Measurements from ENCODE around the gene ABCC10.

Gene ABCC10

DNA sequence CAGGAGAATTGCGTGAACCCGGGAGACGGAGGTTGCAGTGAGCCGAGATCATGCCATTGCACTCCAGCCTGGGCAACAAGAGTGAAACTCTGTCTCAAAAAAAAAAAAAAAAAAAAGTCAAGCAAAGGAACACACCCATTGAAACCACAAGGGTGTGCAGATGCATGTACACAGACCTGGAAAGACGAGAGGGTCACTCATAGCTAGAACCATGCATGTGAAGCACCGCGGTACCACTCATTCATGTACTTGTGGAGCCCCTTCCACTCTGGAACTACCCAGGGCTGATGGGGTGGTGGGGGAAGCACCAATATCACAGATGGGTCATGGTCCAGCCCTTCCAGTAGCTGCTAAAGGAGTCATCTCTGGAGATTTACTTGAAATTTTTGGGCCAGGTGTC, 42.6 kb downstream of the ABCC10 start:
- DNase-seq = no peak

DNA sequence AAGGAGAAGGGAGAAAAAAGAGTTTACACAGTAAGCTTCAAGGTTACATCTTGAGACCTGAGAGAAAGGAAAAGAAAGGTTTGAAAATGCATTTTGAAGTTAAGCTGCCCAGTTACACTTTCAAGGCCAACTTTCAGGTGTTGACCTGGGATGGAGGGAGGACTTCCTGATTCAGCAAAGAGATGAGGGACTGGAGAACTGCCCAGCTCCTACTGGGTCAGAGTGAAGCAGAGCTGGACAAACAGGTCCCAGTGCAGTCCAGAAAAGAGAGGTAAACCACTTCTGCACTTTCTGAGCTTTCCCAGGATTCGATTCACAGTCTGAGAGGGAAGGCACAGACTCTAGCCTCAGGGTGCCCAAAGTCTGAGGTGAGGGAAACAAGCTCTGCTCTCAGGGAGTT, 44.1 kb downstream of the ABCC10 start:
- no peak for DNase-seq

DNA sequence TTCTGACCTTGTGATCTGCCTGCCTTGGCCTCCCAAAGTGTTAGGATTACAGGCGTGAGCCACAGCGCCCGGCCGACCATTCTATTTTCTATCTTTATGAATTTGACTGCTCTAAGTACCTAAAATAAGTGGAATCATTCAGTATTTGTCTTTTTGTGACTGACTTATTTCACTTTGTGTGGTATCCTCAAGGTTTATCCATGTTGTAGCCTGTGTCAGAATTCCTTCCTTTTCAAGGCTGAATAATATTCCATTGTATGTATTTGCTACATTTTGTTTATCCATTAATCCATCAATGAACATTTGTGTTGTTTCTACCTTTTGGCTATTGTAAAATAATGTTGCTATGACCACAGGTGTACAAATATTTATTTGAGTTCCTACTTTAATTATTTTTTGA, 45.2 kb downstream of the ABCC10 start:
- DNase-seq = no peak

DNA sequence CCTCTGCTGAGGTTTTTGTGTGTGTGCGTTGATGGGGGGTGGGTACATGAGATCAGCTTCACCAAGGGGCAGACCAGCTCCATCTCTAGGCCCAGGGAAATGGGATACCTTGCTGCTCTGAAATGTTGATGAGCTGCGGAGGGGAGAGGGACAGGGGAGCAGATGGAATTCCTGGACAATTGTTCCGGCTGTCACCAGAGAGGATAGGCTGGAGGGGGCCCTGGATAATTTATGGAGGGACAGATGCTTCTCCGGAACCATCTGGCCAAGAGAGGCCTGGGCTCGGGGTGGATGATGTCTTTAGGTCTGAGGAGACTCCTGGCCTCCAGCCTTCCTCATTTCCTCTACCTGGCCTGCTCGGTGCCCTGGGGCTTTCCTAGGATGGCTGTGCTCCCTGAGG, 48.2 kb downstream of the ABCC10 start:
- DNase-seq = no peak

DNA sequence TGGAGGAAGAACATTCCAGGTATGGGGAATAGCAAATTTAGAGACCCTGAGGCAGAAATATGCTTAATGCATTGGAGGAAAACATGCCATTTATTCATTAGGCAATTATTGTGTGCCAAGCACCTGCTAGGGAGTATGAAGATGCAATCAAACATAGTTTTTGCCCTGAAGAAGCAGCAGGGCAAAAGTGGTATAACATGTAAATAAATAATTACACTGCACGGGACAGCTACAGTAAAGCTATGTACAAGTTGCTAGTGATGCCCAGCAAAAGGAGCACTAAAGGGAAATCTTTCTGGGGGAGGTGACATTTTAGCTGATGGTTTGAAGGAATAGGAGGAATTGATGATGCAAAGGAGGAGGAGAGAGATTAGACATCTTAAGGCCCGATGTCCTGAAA, 49.4 kb downstream of the ABCC10 start:
- DNase-seq = no peak

DNA sequence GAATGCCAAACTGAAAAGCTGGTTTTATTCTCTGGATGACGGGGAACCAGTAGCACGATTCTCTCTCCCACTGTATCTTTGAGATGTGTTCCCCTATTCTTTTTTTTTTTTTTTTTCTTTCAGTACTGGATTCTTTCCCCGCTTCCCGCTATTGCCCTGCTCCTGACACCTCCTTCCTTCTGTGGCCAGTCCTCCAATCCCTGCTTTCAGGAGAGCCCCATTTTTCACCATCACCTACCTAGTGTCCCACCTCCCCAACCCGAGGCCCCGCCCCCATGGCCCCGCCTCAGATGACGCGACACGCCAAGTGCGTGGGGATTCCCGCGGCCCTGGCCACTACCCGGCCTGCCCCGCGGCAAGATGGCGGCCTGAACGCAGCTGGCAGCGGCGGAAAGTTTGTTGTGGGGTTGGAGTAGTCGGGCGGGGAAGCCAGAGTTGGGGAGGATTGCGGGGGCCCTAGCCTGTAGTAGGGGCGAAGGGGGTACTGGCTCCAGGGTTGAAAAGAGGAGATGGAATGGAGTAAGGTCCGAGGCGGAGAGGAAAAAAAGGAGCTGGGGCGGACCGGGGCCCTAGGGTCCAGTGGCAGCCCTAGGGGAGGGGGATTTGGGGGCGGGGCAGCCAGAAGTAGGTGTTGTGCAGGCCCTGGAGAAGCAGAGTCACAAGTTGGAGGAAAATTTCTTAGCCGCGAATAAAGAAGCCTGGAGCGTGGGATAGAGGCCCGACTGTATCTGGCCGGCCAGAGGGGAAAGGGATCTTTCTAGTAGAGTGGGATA, 50.1 kb downstream of the ABCC10 start, which contains the start of gene TJAP1:
TJAP1 (plus strand) TSS at position 336 of the 773 bp plus-strand sequence. CDS start 21,432 bp downstream, outside the sequence.
- peak; percentile 87 for DNase-seq

DNA sequence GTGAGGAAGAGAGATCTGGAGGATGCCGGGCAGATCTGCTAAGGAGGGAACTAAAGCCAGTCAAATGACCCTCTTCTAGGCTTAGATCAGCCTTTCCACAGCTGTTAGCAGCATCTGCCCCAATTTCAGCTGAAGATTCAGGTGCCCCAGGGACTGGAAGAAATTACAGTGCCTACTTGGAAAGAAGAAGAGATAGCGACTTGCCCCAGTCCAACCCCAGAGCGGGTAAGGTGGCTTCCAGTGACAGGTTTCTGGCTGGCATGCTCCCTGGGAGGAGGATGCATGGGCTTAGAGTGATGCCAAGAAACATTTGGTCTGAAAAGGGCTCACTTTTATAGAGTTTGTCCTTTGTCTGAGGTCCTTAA, 50.6 kb downstream of the ABCC10 start:
- DNase-seq = no peak

DNA sequence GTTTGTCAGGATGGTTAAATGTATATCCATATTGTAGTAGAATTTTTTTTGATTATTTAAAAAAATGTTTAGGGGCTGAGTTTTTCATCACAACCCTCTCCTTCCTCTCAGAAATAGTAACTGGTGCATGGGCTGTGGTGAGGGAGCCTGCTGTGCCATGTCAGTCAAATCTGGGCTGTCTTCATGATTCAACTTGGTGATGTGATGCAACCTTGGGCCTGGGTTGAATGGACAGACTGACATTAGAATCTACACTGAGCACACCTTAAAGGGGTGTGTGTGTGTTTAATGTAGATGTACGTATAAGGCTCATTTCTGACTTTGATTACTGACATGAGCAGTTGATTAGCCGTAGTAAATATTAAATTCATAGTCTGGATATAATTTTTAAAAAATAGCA, 53.7 kb downstream of the ABCC10 start:
- peak; percentile 30 for DNase-seq

DNA sequence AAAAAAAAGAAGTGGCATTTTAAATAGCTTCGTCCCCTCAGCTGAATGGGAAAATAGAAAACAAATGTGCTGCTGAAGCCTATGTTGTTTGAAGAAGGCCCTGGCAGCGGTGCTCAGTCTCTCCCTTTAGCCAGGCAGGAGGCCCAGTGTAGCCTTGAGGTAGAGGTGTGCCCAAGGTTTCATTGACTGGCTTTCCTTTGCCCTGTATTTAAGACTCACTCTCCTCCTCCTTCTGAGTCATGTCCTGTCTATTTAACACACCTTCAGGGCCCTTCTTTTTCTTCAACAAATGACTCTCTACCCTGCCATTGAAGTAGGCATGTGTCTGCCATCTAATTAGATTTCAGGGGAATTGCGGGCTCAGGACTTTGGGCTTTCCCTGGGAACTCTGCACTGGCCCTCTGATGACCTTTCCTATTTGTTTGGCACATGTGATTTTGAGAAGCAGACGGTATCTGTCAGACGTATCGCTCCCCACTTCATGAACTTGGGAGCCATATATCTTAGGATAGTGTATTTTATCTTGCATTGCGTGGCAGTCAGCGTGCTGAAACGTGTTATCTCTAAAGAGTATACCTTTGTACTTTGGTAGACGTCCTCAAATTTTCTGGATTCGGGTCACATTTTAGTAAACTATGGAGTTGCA, 54.4 kb downstream of the ABCC10 start:
- DNase-seq = no peak

DNA sequence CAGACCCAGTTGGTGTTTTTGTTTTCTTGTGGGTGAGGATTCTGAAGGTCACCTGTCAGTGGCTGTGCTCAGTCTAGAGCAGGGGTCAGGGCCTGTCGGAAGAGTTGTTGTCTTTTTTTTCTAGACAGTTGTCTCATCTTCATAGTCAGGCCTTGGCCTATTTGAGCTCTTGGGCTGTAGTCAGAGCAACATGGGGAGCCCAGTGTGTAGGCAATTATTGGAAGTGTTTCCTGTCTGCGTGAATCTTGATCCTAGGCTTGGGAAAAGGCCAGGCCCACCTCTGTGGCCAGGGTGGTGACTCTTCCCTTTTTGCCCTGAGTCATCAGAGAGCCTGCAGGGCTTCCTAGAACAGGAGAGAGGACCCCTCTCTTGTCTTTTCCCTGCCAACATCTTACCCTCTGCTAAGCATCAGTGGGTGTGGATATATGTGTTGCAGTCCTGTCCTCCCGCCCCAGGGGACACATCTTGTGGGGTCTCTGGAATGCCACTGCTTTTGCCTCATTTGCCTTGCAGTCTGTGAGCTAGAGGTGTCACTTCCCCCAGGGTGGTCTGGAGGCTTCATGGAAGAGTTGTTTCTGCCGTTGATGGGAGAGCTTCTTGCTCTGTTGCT, 61.4 kb downstream of the ABCC10 start:
- DNase-seq = peak; percentile 44

DNA sequence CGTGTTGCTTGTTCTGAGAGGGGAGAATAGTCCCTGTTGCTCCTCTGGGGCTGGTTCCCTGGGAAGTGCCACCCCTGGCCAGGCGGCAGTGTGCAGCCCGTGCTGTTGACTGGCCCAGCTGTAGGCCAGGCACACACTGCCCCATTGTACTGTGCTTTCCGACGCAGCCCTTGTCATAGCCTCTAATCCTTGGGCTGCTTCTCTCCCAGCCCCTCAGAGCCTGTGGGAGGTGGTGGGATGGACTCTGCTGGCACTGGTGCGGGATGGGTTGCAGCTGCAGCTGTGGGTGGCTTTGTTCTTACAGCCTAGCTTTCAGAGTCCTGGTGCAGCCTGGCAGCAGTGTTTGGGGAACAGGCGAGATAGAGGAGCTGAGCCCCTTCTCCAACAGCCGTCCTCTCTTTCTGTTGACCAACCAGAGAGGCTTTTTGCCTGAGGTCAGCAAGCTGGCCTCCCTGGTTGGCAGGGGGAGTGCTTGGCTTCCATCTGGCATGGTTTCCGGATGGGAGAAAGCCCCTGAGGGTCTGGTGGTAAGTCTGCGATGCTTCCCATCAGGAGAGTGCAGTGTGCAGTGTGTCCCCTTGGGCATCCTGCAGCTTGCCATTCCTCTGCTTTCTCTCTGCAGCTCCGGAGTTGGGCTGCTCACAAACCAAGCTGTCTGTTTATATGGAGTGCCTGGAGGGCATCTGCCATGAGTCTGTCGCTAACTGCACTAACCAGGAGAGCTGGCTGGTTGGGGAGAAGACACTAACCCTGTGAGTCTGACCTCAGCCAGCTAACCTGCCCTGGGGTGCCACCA, 62.1 kb downstream of the ABCC10 start:
- no peak for DNase-seq

DNA sequence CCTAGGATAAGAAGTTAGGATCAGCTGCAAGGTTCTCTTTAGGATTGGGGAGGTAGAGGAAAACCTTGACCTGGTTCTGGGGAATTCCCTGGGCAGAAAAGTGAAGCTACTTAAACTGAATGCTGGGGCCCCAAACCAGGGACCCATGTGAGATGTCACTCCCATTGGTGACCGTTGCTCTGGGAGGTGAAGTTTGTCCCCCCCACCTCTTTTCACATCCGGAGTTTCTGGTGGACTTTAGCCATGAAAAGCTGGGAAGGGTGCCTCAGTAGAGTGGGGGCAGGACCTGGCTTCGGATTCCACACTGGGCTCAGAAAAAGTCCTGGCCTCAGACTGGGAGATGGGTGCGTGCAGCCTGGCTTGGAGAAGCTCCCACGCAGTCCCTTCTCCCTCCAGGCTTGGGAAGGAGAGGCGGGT, 63.2 kb downstream of the ABCC10 start:
- no peak for DNase-seq

DNA sequence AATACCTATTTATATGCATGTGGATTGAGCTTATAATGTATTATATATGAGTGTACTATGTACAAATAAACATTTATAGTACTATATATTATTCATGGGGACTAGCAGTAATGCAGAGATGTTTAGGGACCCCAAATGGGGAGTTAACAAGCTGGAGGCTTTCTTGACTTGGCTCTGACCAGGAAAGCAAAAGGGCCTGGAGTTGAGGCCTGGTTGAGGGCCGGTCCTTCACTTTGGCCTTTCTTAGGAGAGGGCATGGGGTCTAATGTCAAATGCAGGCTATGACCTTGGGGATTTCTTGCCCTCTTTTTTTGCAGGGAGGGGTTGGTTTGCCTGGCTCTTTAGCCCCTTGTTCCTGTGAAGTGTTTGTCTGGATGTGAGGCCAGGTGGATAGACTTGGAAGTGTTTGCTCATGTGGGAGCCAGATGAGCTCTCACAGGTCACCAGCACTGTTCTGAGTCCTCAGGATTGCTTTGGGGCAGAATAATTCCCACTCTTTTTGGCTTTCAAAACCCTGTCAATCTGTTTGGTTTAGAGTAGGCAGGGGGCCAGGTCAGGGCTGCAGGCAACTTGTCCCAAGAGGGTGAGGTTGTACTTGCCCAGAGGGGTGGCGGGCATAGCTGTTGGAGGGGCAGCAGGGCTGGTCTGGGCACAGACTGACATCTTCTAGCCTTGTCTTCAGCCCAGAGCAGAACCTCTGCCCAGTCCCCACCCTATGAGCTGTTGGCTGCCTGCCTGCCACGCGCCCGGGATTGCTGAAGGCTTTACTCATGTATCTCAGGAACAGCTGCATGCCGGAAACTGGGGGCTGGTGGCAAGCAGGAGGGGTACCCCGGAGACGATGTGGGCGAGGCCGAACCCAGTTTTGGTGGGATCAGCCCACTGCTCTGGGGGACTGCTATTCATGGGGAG, 64.7 kb downstream of the ABCC10 start:
- peak; percentile 74 for DNase-seq

DNA sequence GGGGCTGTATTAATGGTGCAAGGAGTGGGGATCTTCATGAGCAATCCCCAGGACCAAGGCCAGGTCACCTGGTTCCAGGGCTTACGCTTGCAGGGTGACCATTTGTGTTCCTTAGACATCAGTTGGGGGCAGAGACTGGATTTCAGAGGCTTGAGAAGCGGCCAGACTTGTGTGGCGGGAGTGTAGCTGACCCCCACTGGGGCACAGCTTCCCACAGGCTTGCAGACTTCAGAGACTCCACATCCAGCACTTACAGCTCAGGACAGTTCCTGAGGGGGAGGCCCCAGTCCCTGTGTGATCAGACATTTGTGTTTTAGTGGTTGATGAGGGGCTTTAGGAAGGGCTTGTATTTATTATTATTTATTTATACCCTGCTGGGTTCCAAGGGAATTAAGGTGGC, 65.3 kb downstream of the ABCC10 start:
- peak; percentile 34 for DNase-seq

DNA sequence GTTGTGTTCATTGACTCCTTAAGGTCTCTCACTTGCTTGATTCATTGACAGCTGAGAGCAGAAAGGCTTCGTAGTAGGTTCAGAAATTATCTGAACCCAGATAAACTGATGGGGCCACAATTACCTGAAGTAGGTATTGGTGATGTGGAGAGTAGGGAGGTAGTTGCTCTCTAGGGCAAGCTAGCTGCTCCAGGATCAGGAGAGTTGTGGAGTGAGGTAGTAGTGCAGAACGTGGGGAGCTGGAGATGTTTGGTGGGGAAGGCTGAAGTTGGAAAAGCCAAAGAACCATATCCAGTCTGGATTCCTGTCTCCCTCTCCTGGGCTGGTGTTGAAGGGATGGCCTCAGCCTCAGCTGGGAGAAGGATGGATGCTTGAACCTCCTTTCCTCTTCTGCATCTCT, 65.9 kb downstream of the ABCC10 start:
- DNase-seq = no peak

DNA sequence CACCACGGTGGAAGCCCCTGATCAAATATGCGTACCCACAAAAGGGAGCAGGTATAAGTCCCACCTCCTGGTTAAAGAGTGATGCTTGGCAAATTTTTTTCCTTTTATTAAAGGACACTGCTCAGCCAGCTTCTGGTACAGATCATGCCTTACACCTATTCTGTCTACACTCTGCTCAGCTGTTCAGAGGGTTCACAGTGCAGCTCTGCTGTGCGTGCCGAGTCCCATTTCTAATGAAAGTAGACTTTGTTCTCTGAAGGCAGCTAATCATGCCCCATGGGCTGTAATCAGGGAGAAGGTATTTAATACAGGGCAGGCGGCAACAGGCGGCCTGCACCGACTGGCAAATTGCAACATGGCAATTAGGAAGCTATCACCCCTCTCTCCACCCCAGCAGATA, 66.5 kb downstream of the ABCC10 start:
- DNase-seq = no peak

DNA sequence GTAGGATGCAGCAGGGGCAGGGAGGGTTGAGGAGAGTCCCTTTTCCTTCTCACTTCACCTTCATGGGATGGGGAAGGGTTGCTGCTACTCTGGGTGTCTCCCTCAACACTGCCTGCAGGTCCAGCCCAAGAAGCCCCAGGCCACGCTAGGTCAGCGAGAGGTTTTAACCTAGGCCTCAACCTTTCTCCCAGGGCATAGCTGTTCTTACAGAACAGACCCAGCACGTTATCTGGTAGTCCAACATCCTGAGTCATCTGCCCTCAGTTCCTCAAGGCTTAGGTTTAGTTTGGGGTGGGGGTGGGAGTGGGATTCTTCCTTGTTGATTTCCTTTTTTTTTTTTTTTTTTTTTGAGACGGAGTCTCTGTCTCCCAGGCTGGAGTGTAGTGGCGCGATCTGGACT, 67.0 kb downstream of the ABCC10 start:
- DNase-seq = no peak

DNA sequence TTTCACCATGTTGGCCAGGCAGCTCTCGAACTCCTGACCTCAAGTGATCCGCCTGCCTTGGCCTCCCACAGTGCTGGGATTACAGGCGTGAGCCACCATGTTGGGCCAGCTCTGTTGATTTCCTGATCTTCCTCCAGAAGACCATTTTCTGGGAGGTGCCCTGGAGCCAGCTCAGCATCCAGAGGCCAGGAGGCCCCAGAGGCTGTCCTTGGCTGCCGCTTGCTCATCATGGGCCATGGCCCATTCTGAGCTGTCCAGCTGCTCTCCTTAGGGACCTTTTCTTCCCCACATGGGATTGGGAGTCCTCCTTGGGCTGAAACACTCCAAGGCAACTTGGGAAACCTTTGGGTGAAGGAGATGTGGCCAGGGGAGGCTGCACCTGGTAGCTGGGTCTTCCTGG, 67.4 kb downstream of the ABCC10 start:
- DNase-seq = no peak

DNA sequence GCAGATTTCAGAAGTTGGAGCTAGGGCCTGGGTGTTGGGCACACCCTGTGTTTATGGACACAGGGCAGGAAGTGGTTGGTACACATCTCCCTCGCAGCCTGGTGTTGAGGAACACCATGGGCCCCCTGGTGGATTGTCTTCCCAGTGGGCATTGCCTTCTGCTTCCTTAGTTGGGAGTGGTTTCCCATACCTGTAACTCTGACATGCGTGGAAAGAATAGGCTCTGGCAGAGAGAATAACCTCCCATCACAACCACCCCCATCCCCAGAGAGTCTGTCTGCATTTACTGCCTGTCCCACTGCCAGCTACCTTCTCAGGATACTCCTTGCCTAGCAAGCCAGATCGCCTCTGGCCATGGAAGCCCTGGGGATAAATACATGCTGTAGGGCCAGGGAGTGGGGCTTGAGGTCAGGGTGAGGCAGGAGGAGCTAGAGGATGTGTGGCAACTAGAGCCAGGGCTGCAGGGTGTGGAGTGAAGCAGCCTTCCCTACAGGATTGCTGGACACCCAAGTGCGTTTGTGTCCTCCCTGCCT, 68.1 kb downstream of the ABCC10 start:
- DNase-seq = no peak

DNA sequence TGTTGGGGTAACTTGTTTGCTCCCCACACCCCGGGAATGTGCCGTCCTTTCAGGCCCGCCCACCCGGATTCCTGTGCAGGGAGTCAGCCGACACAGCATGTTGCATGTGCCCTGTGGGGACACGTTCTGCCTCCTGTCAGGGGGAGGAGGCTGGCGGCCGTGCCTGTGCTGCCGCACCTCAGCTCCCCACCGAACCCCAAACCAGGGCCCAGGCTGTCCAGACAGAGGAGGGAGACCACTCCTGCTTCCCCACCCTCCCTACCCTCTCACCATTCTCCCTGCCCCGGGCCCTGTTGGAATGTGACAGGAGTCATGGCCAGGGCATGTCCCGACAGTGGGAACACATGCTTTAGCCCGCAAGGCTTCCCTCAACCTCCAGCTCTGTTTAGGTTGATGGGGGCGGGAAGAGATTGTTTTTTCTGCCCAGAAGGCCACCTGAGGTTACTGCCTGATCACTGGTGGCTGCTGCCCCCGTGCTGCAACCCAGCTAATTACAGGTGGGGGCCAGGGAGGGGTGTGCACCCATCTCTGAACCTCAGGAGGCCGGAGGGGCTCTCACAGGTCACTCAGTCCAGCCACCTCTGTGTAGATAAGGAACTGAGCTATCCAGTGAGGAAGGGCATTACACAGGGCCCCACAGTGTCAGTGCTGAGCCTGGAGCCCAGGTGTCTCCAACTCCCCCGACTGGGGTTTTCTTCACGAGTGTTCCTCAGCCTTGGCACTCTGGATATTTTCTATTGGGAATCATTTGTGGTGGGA, 69.2 kb downstream of the ABCC10 start:
- peak; percentile 47 for DNase-seq

DNA sequence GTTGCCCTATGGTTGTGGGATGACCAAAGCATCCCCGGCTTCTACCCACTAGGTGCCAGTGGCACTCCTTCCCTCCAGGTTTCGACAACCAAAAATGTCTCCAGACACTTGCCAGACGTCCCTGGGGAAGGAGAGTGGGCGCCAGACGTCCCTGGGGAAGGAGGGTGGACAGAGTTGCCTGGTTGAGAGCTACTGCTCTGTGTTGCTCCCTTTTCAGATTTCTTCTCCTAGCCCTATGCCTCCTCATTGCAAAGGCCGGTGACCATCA, 69.7 kb downstream of the ABCC10 start:
- DNase-seq = no peak

DNA sequence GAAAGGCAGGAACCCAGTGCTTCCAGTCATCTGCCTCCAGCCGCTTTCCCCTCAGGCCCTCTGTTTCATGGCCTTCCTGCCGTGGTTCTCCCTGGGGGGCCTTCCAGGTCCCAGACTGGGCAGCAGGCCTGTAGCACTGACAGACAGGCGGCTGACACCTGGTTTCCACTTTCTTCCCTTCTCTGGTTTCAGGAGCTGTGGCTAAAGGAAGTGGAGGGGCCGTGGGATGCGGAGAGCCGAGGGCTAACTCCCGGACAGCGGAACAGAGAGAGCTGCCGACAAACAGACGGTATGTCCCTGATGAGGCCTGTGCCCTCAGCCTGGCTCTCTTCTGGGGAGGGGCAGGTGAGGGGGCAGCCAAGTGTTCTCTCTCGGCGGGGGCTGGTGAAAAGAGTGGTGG, 70.3 kb downstream of the ABCC10 start:
- DNase-seq = no peak

Measured in fibroblast of upper back skin (primary cell).